8988T (cell line): ENCODE data around the gene DCTN1.
"Not testable (repeated sequence)": the region's sequence is repeated elsewhere in the genome, so short reads cannot be mapped to it uniquely, and the experiment has no call there.

ENCODE experiments used
- DNase-seq: peaks from one replicate; pipeline ENCODE4 v3.0.0; 2011

Gene DCTN1

DNA sequence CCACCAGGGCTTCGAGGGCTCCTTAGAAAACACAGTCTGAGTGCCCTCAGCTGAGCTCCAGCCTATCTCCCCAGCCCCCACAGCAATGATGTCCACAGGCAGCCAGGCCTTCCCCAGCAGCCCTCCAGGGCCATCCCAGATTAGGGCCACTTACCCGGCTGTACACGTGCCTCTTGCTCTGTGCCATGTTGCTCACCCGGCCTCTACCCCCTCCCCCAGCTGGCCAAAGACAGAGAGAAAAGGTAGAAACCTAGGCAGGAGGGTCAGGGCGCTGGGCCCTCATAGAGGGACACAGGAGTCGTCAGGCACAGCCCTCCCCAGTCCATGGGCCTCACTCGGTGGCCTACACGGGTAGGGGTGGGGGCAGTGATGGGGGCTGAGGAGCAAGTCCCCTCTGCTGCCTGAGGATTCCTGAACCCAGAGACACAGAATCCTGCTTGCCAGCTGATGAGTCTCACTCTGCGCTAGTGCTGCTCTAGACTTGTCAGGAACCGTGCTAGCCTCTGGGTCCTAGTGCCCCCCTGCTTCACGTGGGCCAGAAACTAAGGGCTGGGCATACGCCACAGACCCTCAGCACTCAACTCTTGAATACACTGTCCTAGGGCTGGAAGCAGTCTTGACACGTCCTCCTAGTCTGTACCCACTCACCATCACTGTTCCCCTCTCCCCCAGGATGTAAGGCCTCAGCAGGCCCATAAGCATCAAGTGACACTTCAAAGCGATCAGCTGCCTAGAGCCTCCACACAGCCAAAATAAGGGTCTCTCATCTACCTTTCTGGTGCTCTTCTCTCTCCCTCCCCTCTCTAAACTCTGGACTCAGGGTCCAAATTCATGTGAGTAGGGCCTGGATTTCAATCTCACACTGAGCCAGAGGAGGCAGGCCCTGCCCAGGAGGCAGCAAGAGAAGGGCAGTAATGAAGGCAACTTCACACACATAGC lies at the start of gene DCTN1:
TSS of gene DCTN1 (minus strand) at position 461 of the 939 bp plus-strand sequence. CDS start at position 187, 274 bp downstream.
- peak; percentile 60 for DNase-seq

DNA sequence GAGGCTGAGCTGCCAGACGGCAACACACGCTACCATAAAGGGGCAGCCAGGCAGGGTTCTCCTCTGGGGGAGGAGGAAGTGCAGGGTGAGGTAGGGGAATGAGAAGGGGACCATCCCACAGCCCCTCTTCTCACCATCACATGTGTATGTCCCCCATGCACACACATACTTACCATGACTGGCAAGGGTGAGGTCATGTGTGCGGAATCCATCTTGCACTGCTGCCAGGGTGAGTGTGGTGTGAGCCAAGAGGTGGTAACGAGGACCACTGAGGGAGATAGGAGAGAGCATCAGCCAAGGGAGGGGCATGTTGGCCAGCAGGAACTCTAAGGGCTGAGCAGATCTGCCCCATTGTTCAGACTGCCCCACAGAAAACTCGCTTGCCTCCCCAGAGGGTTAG lies 48.6 kb upstream of the DCTN1 start:
- DNase-seq, result no peak

DNA sequence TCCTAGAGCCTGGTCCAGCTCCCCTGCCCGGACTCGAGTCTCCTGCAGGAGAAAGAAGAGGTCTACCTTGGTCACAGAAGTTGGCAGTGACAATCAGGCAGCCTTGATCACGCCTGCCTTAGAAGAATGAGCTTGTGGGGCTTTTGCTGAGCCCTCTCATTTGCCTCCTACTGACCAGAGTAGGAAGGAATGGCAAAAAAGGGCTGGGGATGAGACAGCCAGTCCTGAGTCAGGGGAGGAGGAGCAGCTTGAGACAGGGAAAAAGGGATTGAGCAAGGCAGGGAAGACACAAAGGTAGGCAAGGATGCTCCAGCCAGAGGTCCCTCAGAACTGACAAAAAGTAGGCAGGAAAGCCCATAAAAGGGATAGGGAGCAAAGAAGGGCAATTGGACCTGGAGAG lies 47.4 kb upstream of the DCTN1 start:
- no peak for DNase-seq

DNA sequence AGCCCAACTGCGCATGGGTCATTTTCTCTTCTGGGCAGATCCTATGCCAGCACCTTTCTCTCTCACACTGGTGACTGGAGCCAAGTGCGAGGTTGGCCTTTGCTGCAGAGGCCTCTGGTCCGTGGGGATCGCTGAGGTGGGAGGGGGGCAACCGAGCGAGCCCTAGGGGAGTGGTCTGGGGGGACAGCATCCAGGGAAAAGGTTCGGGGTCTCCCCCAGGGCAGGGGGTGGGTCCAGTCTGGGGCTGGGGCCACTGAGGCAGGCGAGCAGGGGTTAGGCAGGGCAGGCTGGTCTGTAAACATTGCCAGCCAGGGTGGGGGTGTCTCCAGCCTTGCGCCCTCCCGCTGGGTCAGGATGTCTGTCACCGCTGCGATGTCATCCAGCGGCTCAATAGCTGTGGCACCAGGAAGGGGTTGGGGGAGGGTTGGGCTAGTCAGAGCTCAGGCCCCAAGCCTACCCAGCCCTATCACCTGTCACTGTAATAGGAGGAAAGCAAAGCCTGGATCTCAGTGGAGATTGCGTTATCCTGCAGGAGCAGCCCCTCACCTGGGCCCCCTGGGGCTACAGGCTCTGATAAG lies 46.2 kb upstream of the DCTN1 start:
- DNase-seq, result no peak

DNA sequence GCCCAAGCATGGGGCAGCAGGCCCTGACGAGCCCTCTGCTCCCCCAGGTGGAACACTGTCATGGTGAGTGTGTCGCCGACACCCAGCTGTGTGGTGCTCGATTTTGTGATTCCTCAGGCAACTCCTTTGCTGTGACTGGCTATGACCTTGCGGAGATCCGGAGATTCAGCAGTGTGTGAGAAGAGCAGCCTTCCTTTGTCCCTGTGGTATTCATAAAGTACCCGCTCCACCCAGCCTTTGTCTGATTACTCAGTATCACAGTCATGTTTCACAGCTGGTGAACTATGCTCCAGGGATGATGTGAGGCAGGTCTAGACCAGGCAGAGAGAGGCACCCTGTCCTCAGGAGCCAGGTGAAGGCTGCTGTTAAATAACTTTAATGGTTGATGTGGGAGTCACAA lies 45.4 kb upstream of the DCTN1 start:
- DNase-seq, result no peak

DNA sequence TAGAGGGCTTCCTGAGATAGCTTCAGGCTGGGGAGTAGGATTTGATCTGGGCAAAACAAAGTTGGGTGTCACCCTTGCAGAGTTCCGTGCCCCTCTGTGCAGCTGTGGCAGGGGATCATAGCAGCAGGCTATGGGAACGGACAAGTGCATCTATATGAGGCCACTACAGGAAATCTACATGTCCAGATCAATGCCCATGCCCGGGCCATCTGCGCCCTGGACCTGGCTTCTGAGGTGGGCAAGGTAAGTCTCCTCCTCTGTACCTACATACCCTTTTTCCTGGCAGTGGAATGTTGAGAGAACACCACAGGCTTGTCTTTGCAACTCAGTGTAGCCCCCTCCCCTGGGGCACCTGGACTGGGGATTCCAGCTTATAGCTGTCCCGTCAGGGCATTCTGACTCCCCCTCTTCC lies 44.9 kb upstream of the DCTN1 start:
- no peak for DNase-seq

DNA sequence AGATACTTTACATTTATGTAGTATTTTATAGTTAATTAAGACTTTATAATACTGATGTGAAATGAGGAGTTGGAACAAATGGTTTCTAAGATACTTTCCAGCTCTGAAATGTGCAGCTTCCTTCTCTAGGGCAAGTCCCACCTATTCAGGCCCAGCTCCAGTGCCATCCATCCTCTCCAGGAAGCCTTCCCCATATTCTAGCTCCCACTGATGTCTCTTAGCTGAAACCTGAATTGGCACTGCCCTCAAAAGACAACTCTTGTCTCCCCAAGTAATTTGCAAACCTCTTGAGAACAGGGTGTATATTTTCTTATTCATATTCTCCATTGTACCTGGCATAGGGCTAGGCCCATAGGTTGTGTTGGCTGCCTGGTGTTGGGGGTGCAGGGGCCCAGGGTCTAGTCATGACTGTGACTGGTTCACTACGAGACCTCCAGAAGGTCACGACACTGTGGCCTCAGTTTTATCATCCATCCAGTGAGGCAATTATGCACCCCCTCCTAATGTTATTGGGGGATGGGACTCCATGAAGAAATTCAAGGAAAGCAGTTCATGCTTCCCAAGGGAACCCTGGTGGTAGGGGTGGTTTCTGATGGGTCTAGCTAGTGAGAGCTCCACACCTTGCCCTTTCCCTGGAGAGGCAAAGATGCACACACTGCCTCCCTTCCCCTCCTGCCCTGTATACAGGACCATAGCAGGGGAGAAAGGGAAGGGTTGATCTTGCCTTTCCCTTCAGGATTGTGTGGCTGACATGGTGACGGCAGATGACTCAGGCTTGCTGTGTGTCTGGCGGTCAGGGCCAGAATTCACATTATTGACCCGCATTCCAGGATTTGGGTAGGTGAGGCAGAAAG lies 44.3 kb upstream of the DCTN1 start:
- peak; percentile 21 for DNase-seq

DNA sequence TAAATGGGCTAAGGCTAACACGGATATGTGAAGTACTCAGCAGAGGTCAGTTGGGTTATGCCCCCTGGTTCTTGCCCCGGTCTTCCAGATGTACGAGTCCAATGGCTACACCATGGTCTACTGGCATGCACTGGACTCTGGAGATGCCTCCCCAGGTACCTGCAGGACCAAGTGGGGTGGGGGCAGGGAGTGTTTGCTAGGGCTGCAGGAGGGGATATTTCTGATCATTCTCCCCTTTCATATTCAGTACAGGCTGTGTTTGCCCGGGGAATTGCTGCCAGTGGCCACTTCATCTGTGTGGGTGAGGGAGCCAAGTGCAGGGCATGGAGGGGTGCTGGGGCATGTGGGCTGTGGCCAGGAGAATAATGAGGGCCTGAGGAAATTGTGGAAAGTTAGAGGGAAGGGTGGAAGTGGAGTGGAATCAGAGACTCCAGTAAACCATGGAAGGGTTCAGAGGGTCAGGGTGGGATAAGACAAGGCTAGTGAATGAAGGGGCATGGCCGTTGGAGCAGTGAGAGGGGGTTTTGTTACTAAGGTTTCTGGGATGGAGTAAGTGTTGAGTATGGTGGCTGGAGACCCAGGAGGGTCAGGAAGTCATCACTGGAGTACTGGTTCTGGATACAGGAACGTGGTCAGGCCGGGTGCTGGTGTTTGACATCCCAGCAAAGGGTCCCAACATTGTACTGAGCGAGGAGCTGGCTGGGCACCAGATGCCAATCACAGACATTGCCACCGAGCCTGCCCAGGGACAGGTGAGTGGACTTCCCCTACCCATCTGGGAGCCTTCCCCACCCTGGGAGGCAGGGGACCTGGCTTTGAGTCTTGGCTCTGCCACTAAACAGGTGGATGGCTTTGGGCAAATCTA lies 43.4 kb upstream of the DCTN1 start:
- no peak for DNase-seq

DNA sequence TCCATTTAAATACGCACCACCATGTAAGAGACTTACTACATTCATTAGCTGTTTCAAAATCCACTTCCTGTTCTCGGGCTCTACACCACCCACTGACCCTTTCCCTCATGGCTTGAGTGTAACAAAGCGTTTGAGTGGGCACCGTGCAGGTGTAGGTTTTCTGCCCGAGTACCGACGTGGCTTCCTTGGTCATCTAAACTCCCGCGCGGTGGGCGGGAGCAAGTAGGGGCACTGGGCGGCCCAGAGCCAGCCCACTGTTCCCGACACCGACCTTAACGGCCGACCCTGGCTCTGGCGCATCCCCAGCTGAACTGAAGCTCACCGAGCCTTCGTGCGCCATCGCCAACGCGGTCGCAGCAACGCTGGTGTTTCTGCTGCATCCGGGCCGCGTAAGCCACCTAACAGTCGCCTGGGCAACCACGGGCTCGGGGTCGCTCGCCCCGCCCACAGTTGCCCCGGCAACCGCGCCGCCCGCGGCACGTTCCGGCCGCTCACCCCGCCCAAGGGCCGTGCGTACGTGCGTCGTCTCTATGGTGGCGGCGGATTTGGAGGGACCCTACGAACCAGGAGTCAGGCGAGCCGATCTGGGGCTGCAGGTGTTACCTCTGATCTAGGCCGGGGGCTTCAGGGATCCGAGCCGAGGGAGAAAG lies 41.2 kb upstream of the DCTN1 start, which contains the start of the genes C2orf81 and WDR54:
TSS of gene C2orf81 (minus strand) at position 399 of the 650 bp plus-strand sequence. CDS start at position 340, 59 bp downstream.
TSS of gene WDR54 (plus strand) at position 510 of the 650 bp plus-strand sequence. CDS start 424 bp downstream, outside the sequence.
- DNase-seq, result peak; percentile 97

DNA sequence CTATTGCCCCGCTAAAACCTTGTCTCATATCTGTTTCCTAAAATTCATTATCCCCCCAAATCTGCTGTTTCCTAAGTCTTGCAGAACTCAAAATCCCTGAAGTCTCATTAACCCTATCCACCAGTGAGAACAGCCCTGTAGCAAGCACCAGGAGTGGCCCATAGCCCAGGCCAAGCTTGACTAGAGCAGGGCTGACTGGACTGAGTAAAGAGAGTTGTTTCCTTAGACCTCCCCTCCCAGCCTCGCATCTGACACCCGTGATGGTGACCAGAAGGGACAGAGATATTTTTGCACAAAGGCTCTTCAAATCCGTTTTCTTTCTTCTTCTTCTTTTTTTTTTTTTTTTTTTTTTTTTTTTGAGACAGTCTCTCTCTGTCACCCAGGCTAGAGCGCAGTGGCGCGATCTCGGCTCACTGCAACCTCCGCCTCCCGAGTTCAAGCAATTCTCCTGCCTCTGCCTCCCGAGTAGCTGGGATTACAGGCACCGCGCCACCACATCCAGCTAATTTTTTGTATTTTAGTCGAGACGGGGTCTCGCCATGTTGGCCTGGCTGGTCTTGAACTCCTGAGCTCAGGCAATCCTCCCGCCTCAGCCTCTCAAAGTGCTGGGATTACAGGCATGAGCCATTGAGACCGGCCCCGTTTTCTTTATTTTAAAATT lies 40.5 kb upstream of the DCTN1 start:
- not testable (repeated sequence) for DNase-seq

DNA sequence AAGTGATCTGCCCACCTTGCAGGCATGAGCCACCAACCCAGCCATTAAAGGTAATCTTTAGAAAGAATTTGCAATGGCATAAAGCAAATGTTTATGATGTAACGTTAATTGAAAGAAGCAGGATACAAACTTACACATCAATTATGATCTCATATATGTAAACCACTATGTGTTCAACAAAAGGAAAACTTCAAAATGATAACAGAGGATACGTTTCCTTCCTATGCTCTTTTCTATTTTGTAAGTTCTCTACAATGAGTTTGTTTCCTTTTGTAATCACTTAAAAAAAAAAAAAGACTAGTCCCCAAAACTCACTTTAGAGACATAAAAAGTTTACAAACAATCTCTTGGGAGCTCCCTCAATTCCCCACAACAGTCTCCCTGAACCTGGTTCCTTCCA lies 39.9 kb upstream of the DCTN1 start:
- DNase-seq, result no peak

DNA sequence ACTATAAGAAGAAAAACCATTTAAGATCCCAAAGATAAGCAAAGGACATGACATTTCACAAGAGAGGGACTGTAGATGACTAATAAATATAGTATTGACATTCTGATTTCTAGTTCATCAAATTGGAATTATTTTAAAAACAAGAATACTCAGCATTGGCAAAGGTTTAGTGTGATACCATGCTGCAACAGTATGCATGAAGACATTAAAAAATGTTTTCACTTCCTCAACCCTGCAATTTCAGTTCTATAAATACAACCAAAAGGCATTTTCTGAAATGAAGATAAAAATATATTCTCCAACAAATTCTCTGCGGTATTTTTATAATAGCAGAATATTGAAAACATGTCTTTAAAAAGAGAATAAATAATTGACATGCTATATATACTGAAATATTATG lies 39.2 kb upstream of the DCTN1 start:
- DNase-seq, result no peak

DNA sequence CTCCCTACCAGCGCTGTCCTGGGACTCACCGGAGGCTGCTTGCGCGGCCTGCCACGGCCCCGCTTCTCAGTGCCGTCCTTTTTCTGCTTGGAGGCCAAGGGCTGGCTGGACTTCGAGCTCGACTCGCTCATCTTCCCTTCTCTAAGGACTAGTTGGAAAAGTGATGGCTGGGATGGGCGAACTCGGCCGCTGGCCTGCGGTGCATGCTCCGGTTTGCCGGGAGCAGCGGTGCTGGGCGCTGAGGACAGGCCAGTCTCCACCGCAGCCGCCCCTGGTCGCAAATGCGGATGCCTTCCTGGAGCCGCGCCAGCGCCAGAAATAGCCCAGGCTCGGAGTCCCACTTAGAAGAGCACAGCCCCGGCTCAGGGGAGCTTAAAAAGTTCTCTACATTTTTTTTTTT lies 38.2 kb upstream of the DCTN1 start:
- no peak for DNase-seq

DNA sequence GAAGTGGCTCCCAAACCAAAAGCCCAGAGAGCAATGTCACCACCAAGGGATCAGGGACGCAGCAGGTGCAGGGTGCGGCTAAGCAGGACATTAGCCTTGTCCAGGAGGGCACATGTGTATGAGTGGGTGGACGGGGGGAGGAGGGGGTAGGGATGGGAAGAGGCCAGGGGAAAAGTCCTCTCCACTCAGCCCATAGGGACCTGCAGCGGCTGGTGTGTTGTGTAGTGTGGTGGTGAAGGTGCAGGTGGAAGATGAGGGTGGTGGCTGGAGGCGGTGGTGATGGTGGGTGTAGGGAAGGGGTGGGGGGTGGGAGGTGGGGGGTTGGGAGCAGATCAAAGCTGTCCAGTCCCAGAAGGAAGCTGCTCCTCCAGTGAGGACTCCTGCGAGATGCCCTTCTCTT lies 37.7 kb upstream of the DCTN1 start:
- DNase-seq, result no peak

DNA sequence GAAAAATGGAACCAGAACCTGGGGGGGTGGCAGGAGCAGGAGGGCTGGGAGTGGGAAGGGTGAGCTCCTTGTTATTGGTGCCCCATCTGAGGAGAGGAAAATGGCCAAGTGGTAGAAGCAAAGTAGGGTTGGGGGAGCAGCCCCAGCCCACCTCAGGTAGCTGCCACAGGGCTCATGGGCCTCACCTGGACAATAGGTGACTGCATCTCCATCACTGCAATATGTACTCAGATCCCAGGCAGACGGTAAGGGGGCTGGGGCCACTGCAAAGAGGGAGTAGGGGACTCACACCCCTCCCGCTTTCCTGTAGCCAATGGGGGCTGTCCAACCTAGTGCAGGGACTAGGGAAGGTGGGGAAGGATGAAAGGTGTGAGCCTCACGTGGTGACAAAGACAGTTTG lies 37.1 kb upstream of the DCTN1 start:
- no peak for DNase-seq

DNA sequence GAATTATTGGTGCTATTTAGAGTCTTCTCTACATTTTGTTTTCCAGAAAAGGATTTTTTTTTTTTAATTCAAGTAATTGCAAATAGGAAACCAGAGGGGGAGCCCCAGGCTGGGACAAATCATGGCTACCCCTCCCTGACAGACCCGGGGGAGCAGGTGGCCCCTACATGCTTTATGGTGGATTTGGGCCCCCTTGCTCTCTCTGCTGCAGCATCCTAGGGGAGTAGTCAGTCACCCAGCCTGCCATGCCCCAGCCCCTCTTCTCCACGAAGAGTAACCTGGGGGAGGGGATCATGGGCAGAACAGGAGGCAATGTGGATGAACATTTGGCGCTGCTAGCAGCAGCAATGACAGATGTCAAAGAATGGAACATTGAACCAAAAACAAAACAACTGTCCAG lies 36.7 kb upstream of the DCTN1 start:
- no peak for DNase-seq

DNA sequence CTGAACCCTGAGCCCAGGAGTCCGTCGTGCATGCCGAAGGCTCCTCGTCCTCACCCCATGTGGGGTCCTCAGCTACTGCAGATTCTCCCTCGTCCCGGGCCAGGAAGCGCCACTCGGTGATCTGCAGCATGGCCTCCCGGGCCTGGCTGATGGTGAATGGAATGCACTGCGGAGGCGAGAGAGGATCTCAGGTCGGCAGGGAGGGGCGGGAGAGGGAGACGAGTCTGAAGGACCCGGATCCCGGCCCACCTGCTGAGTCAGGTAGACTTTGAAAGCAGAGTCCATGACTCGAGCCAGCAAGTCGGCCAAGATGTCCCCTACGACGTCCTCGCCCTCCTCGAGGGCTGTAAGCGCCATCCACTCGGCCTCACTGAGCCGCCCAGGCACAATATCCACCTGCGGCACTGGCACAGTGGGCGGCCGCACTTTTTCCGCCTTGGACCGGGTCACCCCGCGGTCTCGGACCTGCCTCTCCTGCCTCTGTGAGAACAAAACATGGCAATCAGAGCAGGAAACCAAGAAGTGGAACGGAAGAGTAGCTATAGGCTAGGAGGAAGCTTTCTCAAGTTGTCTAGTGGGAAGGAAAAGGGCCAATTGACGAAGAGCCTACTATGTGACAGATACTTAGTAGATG lies 35.8 kb upstream of the DCTN1 start:
- no peak for DNase-seq

DNA sequence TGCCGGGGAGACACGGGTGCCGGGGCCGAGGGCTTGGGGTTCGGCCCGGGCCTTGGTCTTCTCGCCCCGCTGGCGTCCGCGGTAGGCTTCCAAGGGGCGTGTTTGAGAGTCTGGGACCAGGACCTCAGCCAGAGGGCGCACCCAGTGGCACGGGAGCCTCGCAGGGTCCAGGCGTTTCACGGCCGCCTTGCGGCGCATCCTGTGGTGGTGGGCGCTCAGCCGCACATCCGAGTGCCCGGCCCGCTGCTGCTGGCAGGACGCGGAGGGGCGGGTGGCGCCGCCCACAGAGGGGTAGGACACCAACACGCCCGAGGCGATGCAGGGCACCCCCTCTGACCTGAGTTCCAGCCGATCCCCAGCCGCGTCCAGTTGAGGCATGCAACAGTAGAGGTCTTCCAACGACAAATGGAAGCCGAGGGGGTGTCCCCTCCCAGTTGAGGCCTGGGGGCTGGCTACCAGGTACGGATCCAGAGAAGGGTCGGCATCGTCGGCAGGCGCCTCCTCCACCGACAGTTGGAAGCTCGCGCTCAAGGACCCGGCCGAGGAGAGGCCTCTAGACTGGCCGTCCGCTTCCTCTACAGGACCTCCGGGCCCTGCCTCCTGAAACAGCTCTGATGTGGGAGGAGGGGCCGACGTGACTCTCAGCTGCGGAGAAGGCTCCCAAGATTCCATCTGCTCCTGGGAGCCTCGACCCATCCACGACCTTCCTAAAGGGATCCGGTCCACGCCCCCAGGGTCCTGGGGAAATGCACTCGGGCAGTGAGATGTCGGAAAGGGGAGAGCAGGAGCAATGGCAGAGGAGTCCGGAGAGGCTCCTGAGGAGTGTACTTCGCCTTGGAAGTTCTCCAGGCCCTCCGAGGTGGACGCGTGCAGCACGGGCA lies 35.0 kb upstream of the DCTN1 start:
- DNase-seq, result no peak

DNA sequence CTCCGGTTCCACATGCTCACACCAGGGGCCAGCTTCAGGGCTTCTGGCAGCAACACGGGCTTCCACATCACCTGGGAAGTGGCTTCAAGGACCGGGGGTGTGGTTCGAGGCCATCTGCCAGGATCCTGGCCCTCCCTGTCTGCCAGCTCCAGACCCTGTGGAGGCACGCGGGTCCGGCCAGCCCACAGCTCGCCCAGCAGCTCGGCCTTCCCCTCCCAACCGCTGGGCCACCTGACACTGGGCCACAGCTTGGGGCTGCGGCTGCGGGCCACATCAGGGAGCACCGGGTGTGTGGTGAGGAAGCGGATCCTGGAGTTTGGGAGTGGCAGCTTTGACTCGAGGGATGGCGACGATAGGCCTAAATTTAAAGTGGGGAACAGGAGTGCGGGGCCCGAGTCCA lies 34.3 kb upstream of the DCTN1 start:
- DNase-seq, result no peak
